Measurements from ENCODE around the gene DYRK3. TPM values are rescaled to one million over a fixed set of nuclear protein-coding genes. Genes with fewer than 3 reads are reported as not detected.

The DYRK3 gene
- total and polyA plus RNA-seq, 3 experiments from 2014 or later = 11.0 to 11.7 TPM; not detected in 1

GRCh38 chr1:206672011-206672688 is 36.8 kb downstream of the DYRK3 start:
- Mint-ChIP-seq H3K4me1 (peaks cover 11 to 12% (median 12%) of the 10 kb centered on the region in 3 donors), H3K9me3 (no peaks in the 10 kb centered on the region), H3K36me3 (no peaks in the 10 kb centered on the region), H3K4me3 (no peak overlapping the region), H3K27me3 (peaks cover 0 to under 1% of the 10 kb centered on the region in 2 donors), H3K27ac (no peak overlapping the region)
- H3K27ac ChIP-seq (ENCODE audit: low read depth, low read length) = peak overlapping the region; percentile 62
- peaks cover 9% of the 10 kb centered on the region for H3K4me1 ChIP-seq (ENCODE audit: insufficient read depth, low read length)
- CTCF ChIA-PET = interaction anchor here (1.2 to 1.8 kb wide), 2 partner anchors 8 to 9 kb away, joined by 3 to 13 read pairs; no protein-coding TSS in a partner anchor
- no peaks in the 10 kb centered on the region for H3K36me3 ChIP-seq (ENCODE audit: insufficient read depth, low read length)
- H3K4me3 ChIP-seq (ENCODE audit: low read length) = no peak overlapping the region
- POLR2A ChIA-PET = interaction anchor here (0.6 kb wide), 1 partner anchor 127 kb away, joined by 3 read pairs; no protein-coding TSS in a partner anchor
- no peaks in the 10 kb centered on the region for H3K27me3 ChIP-seq (ENCODE audit: insufficient read depth, low read length, poor library complexity, severe bottlenecking)
- no peak for DNase-seq
- no peaks in the 10 kb centered on the region for H3K9me3 ChIP-seq (ENCODE audit: low read length)

GRCh38 chr1:206672844-206673758 is 37.8 kb downstream of the DYRK3 start:
- Mint-ChIP-seq H3K27ac (no peak overlapping the region), H3K9me3 (no peaks in the 10 kb centered on the region), H3K36me3 (no peaks in the 10 kb centered on the region), H3K27me3 (no peaks in the 10 kb centered on the region), H3K4me1 (peaks cover 6% of the 10 kb centered on the region in 3 donors), H3K4me3 (no peak overlapping the region)
- H3K36me3 ChIP-seq (ENCODE audit: insufficient read depth, low read length) = no peaks in the 10 kb centered on the region
- no peaks in the 10 kb centered on the region for H3K27me3 ChIP-seq (ENCODE audit: insufficient read depth, low read length, poor library complexity, severe bottlenecking)
- peaks cover 8% of the 10 kb centered on the region for H3K4me1 ChIP-seq (ENCODE audit: insufficient read depth, low read length)
- no peak for DNase-seq
- H3K27ac ChIP-seq (ENCODE audit: low read depth, low read length) = peak overlapping the region; percentile 63
- no peak overlapping the region for H3K4me3 ChIP-seq (ENCODE audit: low read length)
- no peaks in the 10 kb centered on the region for H3K9me3 ChIP-seq (ENCODE audit: low read length)
- CTCF ChIA-PET = interaction anchor here (1.2 to 1.8 kb wide), 2 partner anchors 8 to 9 kb away, joined by 3 to 13 read pairs; no protein-coding TSS in a partner anchor
- POLR2A ChIA-PET = interaction anchor here (0.6 kb wide), 1 partner anchor 126 kb away, joined by 3 read pairs; no protein-coding TSS in a partner anchor

- no peaks in the 10 kb centered on the region for H3K9me3 Mint-ChIP-seq
- no peak overlapping the region for H3K27ac Mint-ChIP-seq
- ChIA-PET POLR2A (no interaction called here), CTCF (interaction anchor here (3.0 kb wide), 1 partner anchor 10 kb away, joined by 19 read pairs; no protein-coding TSS in a partner anchor)
- H3K27me3 Mint-ChIP-seq = peaks cover 4% of the 10 kb centered on the region in 2 donors
- no peaks in the 10 kb centered on the region for H3K36me3 Mint-ChIP-seq
- Histone ChIP-seq H3K36me3 (ENCODE audit: insufficient read depth, low read length) (no peaks in the 10 kb centered on the region), H3K4me3 (ENCODE audit: low read length) (no peak overlapping the region), H3K27ac (ENCODE audit: low read depth, low read length) (no peak overlapping the region), H3K27me3 (ENCODE audit: insufficient read depth, low read length, poor library complexity, severe bottlenecking) (no peaks in the 10 kb centered on the region), H3K9me3 (ENCODE audit: low read length) (no peaks in the 10 kb centered on the region), H3K4me1 (ENCODE audit: insufficient read depth, low read length) (no peaks in the 10 kb centered on the region)
- no peak overlapping the region for H3K4me3 Mint-ChIP-seq
- H3K4me1 Mint-ChIP-seq = peaks cover 0 to 9% (median 0%) of the 10 kb centered on the region in 3 donors
- no peak for DNase-seq
Measured at GRCh38 chr1:206674236-206674635, 38.9 kb downstream of the DYRK3 start.

GRCh38 chr1:206674745-206675175 is 39.4 kb downstream of the DYRK3 start:
- Histone ChIP-seq H3K4me3 (ENCODE audit: low read length) (no peak overlapping the region), H3K4me1 (ENCODE audit: insufficient read depth, low read length) (peaks cover under 1% of the 10 kb centered on the region), H3K36me3 (ENCODE audit: insufficient read depth, low read length) (no peaks in the 10 kb centered on the region), H3K27ac (ENCODE audit: low read depth, low read length) (no peak overlapping the region), H3K27me3 (ENCODE audit: insufficient read depth, low read length, poor library complexity, severe bottlenecking) (no peaks in the 10 kb centered on the region), H3K9me3 (ENCODE audit: low read length) (no peaks in the 10 kb centered on the region)
- Mint-ChIP-seq H3K4me1 (peaks cover 0 to 9% (median 1%) of the 10 kb centered on the region in 3 donors), H3K27me3 (peaks cover 4% of the 10 kb centered on the region in 2 donors), H3K27ac (no peak overlapping the region), H3K4me3 (no peak overlapping the region), H3K9me3 (no peaks in the 10 kb centered on the region), H3K36me3 (no peaks in the 10 kb centered on the region)
- CTCF ChIA-PET = interaction anchor here (3.0 kb wide), 1 partner anchor 10 kb away, joined by 19 read pairs; no protein-coding TSS in a partner anchor
- POLR2A ChIA-PET = no interaction called here
- no peak for DNase-seq

- no peaks in the 10 kb centered on the region for H3K9me3 ChIP-seq (ENCODE audit: low read length)
- POLR2A ChIA-PET = no interaction called here
- H3K4me1 ChIP-seq (ENCODE audit: insufficient read depth, low read length) = peaks cover 3% of the 10 kb centered on the region
- Mint-ChIP-seq H3K27me3 (peaks cover 4 to 6% of the 10 kb centered on the region in 2 donors), H3K27ac (peak overlapping the region in 1 of 8 donors; percentile 2), H3K4me3 (no peak overlapping the region), H3K36me3 (no peaks in the 10 kb centered on the region), H3K9me3 (no peaks in the 10 kb centered on the region), H3K4me1 (peaks cover 0 to 9% (median 4%) of the 10 kb centered on the region in 3 donors)
- CTCF ChIA-PET = interaction anchor here (3.0 kb wide), 1 partner anchor 12 kb away, joined by 19 read pairs; no protein-coding TSS in a partner anchor
- no peak overlapping the region for H3K4me3 ChIP-seq (ENCODE audit: low read length)
- no peak for DNase-seq
- no peaks in the 10 kb centered on the region for H3K27me3 ChIP-seq (ENCODE audit: insufficient read depth, low read length, poor library complexity, severe bottlenecking)
- H3K27ac ChIP-seq (ENCODE audit: low read depth, low read length) = no peak overlapping the region
- no peaks in the 10 kb centered on the region for H3K36me3 ChIP-seq (ENCODE audit: insufficient read depth, low read length)
Measured at GRCh38 chr1:206676499-206676898, 41.2 kb downstream of the DYRK3 start.

GRCh38 chr1:206678490-206678889 is 43.2 kb downstream of the DYRK3 start:
- no peaks in the 10 kb centered on the region for H3K36me3 Mint-ChIP-seq
- H3K9me3 Mint-ChIP-seq = no peaks in the 10 kb centered on the region
- Histone ChIP-seq H3K4me3 (ENCODE audit: low read length) (no peak overlapping the region), H3K4me1 (ENCODE audit: insufficient read depth, low read length) (peaks cover 3% of the 10 kb centered on the region), H3K27ac (ENCODE audit: low read depth, low read length) (no peak overlapping the region), H3K9me3 (ENCODE audit: low read length) (no peaks in the 10 kb centered on the region), H3K36me3 (ENCODE audit: insufficient read depth, low read length) (no peaks in the 10 kb centered on the region), H3K27me3 (ENCODE audit: insufficient read depth, low read length, poor library complexity, severe bottlenecking) (no peaks in the 10 kb centered on the region)
- no peak overlapping the region for H3K4me3 Mint-ChIP-seq
- peaks cover 0 to 9% (median 4%) of the 10 kb centered on the region in 3 donors for H3K4me1 Mint-ChIP-seq
- POLR2A ChIA-PET = no interaction called here
- no peak for DNase-seq
- H3K27me3 Mint-ChIP-seq = peaks cover 4 to 7% of the 10 kb centered on the region in 2 donors
- CTCF ChIA-PET = interaction anchor here (1.1 to 2.4 kb wide), 2 partner anchors 13 to 43 kb away, joined by 3 to 10 read pairs; partner anchors contain the start of gene DYRK3
- H3K27ac Mint-ChIP-seq = no peak overlapping the region

GRCh38 chr1:206679738-206680211 is 44.4 kb downstream of the DYRK3 start:
- Histone ChIP-seq H3K4me3 (ENCODE audit: low read length) (no peak overlapping the region), H3K9me3 (ENCODE audit: low read length) (no peaks in the 10 kb centered on the region), H3K36me3 (ENCODE audit: insufficient read depth, low read length) (no peaks in the 10 kb centered on the region), H3K4me1 (ENCODE audit: insufficient read depth, low read length) (peaks cover 13% of the 10 kb centered on the region), H3K27ac (ENCODE audit: low read depth, low read length) (no peak overlapping the region), H3K27me3 (ENCODE audit: insufficient read depth, low read length, poor library complexity, severe bottlenecking) (no peaks in the 10 kb centered on the region)
- peak overlapping the region in 1 of 7 donors; percentile 42 for H3K4me3 Mint-ChIP-seq
- ChIA-PET POLR2A (no interaction called here), CTCF (interaction anchor here (0.9 to 2.4 kb wide), 4 partner anchors 9 to 45 kb away, joined by 3 to 10 read pairs (median 4); partner anchors contain the start of gene DYRK3)
- H3K27ac Mint-ChIP-seq = peak overlapping the region in 1 of 8 donors; percentile 71
- no peaks in the 10 kb centered on the region for H3K36me3 Mint-ChIP-seq
- peaks cover 6 to 17% (median 13%) of the 10 kb centered on the region in 3 donors for H3K4me1 Mint-ChIP-seq
- peaks cover 7% of the 10 kb centered on the region in 2 donors for H3K27me3 Mint-ChIP-seq
- DNase-seq = no peak
- H3K9me3 Mint-ChIP-seq = no peaks in the 10 kb centered on the region

Measured in CD8-positive, alpha-beta memory T cell (primary cell).